ENCODE results near the gene ACAD10. TPM values are rescaled to one million over a fixed set of nuclear protein-coding genes. Genes with fewer than 3 reads are reported as not detected.

The ACAD10 gene
- total and polyA plus RNA-seq, 2 of the 13 experiments (the other 11 are each of a cell fraction or from before 2014, with no cell fraction given) = 15.2 to 16.3 TPM

DNA sequence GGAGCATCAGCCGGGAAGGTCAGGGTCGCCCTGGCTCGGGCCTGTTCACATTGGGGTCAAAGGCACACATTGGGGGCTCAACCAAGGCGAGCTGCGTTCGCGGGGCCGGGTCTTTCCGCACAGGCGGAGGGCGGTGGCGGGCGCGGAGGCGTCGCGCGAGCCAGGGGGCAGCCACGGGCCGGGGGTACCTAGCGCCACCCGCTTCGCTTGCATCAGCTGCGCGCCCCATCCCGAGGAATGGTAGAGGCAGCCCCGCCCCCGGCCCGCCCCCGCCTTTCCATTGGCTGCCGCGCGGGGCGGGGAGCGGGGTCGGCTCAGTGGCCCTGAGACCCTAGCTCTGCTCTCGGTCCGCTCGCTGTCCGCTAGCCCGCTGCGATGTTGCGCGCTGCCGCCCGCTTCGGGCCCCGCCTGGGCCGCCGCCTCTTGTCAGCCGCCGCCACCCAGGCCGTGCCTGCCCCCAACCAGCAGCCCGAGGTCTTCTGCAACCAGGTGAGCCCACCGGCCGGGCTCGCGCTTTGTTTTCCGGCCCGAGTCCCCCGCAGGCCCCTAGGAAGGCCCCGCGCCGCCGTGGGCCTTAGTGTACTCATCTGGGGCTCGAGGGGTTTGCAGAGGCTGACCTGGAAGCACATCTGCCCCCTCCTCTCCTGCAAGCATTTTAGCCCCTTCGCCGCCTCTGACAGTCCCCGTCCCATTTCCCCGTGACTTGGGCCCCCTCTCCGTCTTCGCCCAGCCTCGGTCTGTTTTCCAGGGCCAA lies 80.9 kb downstream of the ACAD10 start, which contains the start of gene ALDH2 (continued):
- TF ChIP-seq, protein P1, sequence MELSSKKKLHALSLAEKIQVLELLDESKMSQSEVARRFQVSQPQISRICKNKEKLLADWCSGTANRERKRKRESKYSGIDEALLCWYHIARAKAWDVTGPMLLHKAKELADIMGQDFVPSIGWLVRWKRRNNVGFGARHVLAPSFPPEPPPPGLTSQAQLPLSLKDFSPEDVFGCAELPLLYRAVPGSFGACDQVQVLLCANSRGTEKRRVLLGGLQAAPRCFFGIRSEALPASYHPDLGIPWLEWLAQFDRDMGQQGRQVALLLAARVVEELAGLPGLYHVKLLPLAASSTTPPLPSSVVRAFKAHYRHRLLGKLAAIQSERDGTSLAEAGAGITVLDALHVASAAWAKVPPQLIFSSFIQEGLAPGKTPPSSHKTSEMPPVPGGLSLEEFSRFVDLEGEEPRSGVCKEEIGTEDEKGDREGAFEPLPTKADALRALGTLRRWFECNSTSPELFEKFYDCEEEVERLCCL (CRISPR knock-in tag; IDR thresholded peaks at IDR 0.05; ENCODE audit: borderline replicate concordance) = no peak
- no peak for TF ChIP-seq HDAC6 (IDR thresholded peaks at IDR 0.05; ENCODE audit: low read depth, low read length)
- TF ChIP-seq XBP1 (CRISPR knock-in tag; IDR thresholded peaks at IDR 0.05) = no peak
- TF ChIP-seq HIC2 (CRISPR knock-in tag; IDR thresholded peaks at IDR 0.05; ENCODE audit: low read depth) = no peak
- TF ChIP-seq, protein P2, sequence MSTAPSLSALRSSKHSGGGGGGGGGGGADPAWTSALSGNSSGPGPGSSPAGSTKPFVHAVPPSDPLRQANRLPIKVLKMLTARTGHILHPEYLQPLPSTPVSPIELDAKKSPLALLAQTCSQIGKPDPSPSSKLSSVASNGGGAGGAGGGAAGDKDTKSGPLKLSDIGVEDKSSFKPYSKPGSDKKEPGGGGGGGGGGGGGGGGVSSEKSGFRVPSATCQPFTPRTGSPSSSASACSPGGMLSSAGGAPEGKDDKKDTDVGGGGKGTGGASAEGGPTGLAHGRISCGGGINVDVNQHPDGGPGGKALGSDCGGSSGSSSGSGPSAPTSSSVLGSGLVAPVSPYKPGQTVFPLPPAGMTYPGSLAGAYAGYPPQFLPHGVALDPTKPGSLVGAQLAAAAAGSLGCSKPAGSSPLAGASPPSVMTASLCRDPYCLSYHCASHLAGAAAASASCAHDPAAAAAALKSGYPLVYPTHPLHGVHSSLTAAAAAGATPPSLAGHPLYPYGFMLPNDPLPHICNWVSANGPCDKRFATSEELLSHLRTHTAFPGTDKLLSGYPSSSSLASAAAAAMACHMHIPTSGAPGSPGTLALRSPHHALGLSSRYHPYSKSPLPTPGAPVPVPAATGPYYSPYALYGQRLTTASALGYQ (CRISPR knock-in tag; IDR thresholded peaks at IDR 0.05) = peak; percentile 51; the same call in 1 of the 2 replicates
- TF ChIP-seq CHD4 (IDR thresholded peaks at IDR 0.05; ENCODE audit: borderline replicate concordance, low read length) = no peak
- TF ChIP-seq, protein P3, sequence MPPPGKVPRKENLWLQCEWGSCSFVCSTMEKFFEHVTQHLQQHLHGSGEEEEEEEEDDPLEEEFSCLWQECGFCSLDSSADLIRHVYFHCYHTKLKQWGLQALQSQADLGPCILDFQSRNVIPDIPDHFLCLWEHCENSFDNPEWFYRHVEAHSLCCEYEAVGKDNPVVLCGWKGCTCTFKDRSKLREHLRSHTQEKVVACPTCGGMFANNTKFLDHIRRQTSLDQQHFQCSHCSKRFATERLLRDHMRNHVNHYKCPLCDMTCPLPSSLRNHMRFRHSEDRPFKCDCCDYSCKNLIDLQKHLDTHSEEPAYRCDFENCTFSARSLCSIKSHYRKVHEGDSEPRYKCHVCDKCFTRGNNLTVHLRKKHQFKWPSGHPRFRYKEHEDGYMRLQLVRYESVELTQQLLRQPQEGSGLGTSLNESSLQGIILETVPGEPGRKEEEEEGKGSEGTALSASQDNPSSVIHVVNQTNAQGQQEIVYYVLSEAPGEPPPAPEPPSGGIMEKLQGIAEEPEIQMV (CRISPR knock-in tag; IDR thresholded peaks at IDR 0.05; ENCODE audit: low read depth) = peak; percentile 97
- TF ChIP-seq LCORL (IDR thresholded peaks at IDR 0.05) = no peak
- peak; percentile 63; the same call in 1 of the 2 replicates for TF ChIP-seq LCORL (CRISPR knock-in tag; IDR thresholded peaks at IDR 0.05)
- no peak for TF ChIP-seq TCF7L2 (IDR thresholded peaks at IDR 0.05; ENCODE audit: low read depth, low read length)
- no peak for TF ChIP-seq AGO1 (IDR thresholded peaks at IDR 0.05; ENCODE audit: low read depth, low read length, poor library complexity, severe bottlenecking)
- no peak for TF ChIP-seq ATF6 (CRISPR knock-in tag; conservative IDR thresholded peaks at IDR 0.05)
- TF ChIP-seq, protein P4, sequence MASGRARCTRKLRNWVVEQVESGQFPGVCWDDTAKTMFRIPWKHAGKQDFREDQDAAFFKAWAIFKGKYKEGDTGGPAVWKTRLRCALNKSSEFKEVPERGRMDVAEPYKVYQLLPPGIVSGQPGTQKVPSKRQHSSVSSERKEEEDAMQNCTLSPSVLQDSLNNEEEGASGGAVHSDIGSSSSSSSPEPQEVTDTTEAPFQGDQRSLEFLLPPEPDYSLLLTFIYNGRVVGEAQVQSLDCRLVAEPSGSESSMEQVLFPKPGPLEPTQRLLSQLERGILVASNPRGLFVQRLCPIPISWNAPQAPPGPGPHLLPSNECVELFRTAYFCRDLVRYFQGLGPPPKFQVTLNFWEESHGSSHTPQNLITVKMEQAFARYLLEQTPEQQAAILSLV (CRISPR knock-in tag; IDR thresholded peaks at IDR 0.05; ENCODE audit: borderline replicate concordance) = no peak
- TF ChIP-seq MAF1 (CRISPR knock-in tag; IDR thresholded peaks at IDR 0.05; ENCODE audit: borderline replicate concordance) = peak; percentile 89; the same call in 1 of the 2 replicates

Data from HepG2 (cell line).